Epithelial cell of proximal tubule (primary cell): ENCODE data around the gene ENO2. TPM values are rescaled to one million over a fixed set of nuclear protein-coding genes. Genes with fewer than 3 reads are reported as not detected.
A peak's percentile ranks its signal among the peaks of the same experiment; 100 is the strongest.

Experiments used
- DNase-seq: peaks from one replicate; pipeline ENCODE4 v3.0.0-alpha.2; 2011; ENCODE audit warnings: low read depth
- H3K4me3 ChIP-seq: 2 replicates; pipeline ENCODE4 v1.5.1; 2011; ENCODE audit warnings: low read depth, mild to moderate bottlenecking, low read length
- total RNA-seq: library from RNA; depleted of rRNA; stranded (reverse); fragments of >200 nt; gene quantifications from 2 replicates; pipeline ENCODE4 v1.2.3, GENCODE V29; 2015
- TF ChIP-seq, protein P1 (sequence below): conservative IDR thresholded peaks from 2 replicates; pipeline ENCODE4 v1.5.1; 2012; ENCODE audit warnings: low read depth, mild to moderate bottlenecking, low read length

The ENO2 gene
- total RNA-seq, 1 donor from 2014 or later, result 97.0 TPM

DNA sequence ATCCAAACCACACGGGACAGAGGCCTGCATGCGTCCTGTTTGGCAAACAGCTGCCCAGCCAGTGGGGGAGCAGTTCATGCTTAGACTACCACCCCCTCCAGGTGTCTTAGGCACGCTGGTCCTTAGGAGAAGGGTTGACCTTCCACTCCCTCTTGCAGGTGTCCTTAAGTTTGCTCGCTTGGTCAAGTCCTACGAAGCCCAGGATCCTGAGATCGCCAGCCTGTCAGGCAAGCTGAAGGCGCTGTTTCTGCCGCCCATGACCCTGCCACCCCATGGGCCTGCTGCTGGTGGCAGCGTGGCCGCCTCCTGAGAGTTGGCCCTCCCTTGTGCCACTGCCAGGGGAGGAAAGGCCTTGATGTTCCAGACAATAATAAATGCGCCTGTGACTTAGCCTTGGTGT is 31.2 kb downstream of the ENO2 start:
- H3K4me3 ChIP-seq, result peak overlapping the region; percentile 64
- TF ChIP-seq, protein P1, sequence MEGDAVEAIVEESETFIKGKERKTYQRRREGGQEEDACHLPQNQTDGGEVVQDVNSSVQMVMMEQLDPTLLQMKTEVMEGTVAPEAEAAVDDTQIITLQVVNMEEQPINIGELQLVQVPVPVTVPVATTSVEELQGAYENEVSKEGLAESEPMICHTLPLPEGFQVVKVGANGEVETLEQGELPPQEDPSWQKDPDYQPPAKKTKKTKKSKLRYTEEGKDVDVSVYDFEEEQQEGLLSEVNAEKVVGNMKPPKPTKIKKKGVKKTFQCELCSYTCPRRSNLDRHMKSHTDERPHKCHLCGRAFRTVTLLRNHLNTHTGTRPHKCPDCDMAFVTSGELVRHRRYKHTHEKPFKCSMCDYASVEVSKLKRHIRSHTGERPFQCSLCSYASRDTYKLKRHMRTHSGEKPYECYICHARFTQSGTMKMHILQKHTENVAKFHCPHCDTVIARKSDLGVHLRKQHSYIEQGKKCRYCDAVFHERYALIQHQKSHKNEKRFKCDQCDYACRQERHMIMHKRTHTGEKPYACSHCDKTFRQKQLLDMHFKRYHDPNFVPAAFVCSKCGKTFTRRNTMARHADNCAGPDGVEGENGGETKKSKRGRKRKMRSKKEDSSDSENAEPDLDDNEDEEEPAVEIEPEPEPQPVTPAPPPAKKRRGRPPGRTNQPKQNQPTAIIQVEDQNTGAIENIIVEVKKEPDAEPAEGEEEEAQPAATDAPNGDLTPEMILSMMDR, result no peak
- DNase-seq, result no peak

DNA sequence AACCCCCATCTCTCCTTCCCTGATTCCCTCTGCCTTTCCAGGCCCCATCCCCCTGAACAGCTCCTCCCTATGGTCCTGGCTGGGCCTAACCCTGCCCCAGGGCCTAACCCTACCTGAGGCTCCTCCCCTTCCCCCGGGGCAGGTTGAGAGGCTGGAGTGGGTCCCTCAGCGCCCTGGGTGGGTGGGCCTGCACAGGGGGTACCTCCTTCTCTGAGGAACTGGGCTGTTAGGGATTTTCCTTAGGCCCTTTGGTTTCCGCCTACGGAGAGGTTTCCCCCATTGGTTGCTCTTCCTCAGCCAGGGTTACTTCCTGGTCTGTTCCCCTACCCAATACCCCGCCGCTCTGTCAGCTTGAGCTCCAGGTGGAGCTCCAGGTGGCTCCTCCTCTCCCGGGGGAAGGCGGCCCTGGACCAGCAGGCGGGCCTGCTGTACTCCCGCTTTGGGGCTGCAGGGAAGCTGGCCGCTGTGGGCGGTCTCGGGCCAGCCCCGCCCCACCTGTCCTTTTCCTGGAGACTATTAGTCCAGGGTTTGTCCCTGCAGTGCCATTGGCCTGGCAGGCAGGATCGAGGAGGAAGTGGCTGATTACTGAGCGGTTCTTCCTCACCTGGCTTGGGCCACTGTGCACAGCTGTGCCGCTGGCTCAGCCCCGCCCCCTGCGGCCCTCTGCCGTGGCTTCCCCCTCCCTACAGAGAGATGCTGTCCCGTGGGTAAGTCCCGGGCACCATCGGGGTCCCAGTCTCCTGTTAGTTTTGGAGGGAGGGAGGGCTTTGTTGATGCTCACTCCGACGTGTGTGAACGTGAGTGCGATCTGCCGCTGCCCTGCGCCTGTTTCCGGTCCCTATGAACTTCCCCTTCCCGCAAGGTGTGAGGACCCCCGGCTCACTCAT is 31.9 kb downstream of the ENO2 start:
- TF ChIP-seq, protein P1, result no peak
- DNase-seq, result no peak
- peak overlapping the region; percentile 64 for H3K4me3 ChIP-seq

DNA sequence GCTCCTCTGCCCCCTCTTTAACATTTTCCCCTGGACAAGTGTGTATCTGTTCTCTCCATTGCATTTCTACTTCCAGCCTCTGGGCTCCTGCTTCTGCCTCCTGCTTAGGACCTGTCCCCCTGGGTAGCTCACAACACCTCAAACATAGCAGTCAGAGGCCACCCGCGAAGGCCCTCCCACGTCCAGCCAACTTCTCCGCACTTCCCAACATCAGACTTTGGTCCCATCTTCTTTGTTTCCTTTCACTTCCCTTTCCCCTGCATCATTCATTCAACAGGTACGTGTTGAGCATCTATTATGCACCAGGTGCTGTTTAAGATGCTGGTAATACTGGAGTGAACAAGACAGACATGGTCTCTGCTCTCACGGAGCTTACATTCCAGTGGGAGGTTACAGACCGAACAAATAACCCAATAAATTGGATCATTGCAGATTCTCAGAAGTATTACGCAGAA is 32.6 kb downstream of the ENO2 start:
- TF ChIP-seq, protein P1, result no peak
- H3K4me3 ChIP-seq, result peak overlapping the region; percentile 64
- no peak for DNase-seq

DNA sequence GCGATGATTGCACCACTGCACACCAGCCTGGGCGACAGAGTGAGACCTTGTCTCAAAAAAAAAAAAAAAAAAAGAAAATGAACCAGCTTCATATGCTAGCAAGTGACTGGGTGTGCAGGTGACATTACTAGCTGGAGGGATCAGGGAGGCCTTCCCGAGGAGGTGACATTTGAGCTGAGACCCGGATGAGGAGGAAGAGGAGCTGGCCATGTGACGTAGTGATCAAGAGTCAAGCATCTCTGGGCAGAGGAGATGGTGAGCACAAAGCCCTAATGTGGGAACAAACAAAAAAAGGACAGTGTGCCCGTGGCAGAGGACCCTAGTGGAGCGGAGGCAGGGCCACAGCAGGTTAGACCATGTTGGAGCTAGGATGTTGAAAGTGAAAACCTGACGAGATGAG is 33.2 kb downstream of the ENO2 start:
- TF ChIP-seq, protein P1, result no peak
- no peak for DNase-seq

DNA sequence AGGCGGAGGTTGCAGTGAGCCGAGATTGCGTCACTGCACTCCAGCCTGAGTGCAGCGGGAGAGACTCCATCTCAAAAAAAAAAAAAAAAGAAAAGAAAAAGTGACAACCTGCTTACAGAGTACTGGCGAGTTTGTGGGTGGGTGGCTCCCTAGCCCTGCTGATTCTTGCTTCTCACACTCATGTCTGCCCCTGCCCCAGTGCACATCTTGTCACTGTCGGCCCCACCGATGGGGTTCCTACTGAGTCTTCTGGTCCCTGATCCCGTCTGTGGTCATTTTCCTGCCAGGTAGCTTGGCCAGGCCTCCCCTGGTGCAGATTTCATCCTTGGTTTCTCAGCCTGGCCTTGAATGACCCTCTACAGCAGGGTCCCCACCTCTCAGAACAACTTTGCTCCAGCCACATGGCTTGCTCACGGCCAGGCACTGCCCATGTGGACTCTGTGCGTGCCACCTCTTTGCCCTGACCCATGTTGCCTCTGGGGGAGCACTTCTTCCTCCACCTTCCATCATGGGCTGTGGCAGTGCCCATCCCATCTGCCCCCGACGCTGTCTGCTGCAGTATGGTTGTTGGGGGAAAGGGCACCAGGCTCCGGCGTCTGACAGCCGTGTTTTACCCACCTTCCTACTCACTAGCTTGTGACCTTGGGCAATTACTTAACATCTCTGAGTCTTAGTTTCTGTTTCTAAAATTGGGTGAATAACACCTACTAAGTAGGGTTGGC is 34.7 kb downstream of the ENO2 start:
- no peak for DNase-seq
- no peak overlapping the region for H3K4me3 ChIP-seq
- TF ChIP-seq, protein P1, result no peak

More for the DNA sequence above, 33.2 kb downstream of the ENO2 start:
- H3K4me3 ChIP-seq, result no peak overlapping the region

DNA sequence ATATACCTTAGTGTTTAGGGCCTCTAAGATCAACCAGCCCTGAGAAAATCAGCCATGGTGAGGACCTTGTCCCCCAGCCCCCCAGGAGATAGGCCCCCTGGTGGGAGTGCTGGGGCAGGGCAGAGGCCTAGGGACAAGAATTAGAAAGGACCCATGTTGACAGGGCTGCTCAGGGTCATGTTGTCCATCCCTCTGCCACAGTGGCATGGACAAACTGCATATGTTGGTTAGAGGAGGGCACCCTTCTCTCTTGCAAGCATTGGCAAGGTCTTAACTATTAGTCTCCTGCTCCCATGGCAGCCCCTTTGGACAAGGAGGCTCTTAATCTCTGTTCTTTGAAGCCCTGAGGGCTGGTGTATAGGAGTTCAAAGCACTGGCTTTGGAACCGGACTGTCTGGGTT is 36.0 kb downstream of the ENO2 start:
- no peak for DNase-seq
- TF ChIP-seq, protein P1, result peak; percentile 32
- no peak overlapping the region for H3K4me3 ChIP-seq
